HEK293 (cell line): ENCODE data around the gene TMEM259.

Experiments
- ATF2 ChIP-seq: fragments of 450-650 bp; formaldehyde crosslinking; IDR thresholded peaks from 2 replicates; pipeline ENCODE4 v1.5.1; 2016; ENCODE audit warnings: missing biosample characterization, missing genetic modification characterization, low read depth
- CTCF ChIP-seq: fragments of 450-650 bp; formaldehyde crosslinking; IDR thresholded peaks from 2 replicates; pipeline ENCODE4 v1.5.1; 2016; ENCODE audit warnings: missing biosample characterization, missing genetic modification characterization
- ZBTB1 ChIP-seq: fragments of 450-650 bp; formaldehyde crosslinking; IDR thresholded peaks from 2 replicates; pipeline ENCODE4 v1.5.1; 2016; ENCODE audit warnings: missing biosample characterization, missing genetic modification characterization
- ZNF19 ChIP-seq: fragments of 450-650 bp; formaldehyde crosslinking; IDR thresholded peaks from 2 replicates; pipeline ENCODE4; 2016; ENCODE audit warnings: missing biosample characterization, missing genetic modification characterization, low read depth
- ZNF302 ChIP-seq: fragments of 450-650 bp; formaldehyde crosslinking; IDR thresholded peaks from 2 replicates; pipeline ENCODE4 v1.5.1; 2016; ENCODE audit warnings: missing biosample characterization, missing genetic modification characterization, low read depth
- ZNF521 ChIP-seq: fragments of 450-650 bp; formaldehyde crosslinking; IDR thresholded peaks from 2 replicates; pipeline ENCODE4 v1.5.1; 2017; ENCODE audit warnings: missing biosample characterization, mild to moderate bottlenecking, missing genetic modification characterization
- ZNF692 ChIP-seq: fragments of 450-650 bp; formaldehyde crosslinking; IDR thresholded peaks from 2 replicates; pipeline ENCODE4 v1.5.1; 2016; ENCODE audit warnings: missing biosample characterization, missing genetic modification characterization
- TF ChIP-seq, protein P1 (sequence below): fragments of 450-650 bp; formaldehyde crosslinking; IDR thresholded peaks from 2 replicates; pipeline ENCODE4 v1.5.1; 2016; ENCODE audit warnings: missing biosample characterization, missing genetic modification characterization
- TF ChIP-seq, protein P2 (sequence below): fragments of 450-650 bp; formaldehyde crosslinking; IDR thresholded peaks from 2 replicates; pipeline ENCODE4 v1.5.1; 2016; ENCODE audit warnings: missing biosample characterization, missing genetic modification characterization
- TF ChIP-seq, protein P3 (sequence below): fragments of 450-650 bp; formaldehyde crosslinking; IDR thresholded peaks from 2 replicates; pipeline ENCODE4 v1.5.1; 2016; ENCODE audit warnings: missing biosample characterization, missing genetic modification characterization

DNA sequence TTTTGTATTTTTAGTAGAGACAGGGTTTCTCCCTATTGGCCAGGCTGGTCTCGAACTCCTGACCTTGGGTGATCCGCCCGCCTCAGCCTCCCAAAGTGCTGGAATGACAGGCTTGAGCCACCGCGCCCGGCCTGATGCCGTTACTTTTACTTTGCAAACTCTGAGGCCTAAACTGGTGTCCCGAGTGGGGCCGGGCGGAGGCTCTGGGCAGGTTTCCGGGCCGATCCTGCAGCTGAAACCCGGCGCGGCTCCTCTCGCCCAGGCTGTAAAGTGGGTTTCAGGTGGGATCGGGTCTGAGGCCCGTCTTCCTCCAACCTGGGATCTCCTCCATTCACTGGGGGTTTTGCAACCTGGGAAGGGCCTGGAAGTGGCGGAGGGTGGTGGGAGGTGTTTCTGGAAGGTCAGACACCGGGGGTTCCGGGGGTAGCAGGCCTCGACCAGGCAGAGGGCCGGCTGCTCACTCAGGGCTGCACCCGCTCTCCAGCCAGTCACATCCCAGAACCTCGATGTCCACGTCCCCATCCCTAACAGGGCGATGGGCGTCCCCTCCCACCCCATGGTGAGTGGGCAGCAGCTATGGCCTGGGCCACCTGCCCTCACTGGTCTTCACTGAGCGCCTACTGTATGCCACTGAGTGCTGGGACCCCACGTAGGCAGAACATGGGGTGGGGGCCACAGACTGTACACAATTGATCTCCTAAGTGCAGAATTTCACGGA is 58.1 kb downstream of the TMEM259 start:
- TF ChIP-seq ZNF521 (no peak), ATF2 (tag by site-specific recombination) (no peak), CTCF (tag by site-specific recombination) (no peak), ZBTB1 (tag by site-specific recombination) (no peak), ZNF302 (no peak), ZNF19 (no peak), ZNF692 (tag by site-specific recombination) (no peak)
- TF ChIP-seq, protein P1, sequence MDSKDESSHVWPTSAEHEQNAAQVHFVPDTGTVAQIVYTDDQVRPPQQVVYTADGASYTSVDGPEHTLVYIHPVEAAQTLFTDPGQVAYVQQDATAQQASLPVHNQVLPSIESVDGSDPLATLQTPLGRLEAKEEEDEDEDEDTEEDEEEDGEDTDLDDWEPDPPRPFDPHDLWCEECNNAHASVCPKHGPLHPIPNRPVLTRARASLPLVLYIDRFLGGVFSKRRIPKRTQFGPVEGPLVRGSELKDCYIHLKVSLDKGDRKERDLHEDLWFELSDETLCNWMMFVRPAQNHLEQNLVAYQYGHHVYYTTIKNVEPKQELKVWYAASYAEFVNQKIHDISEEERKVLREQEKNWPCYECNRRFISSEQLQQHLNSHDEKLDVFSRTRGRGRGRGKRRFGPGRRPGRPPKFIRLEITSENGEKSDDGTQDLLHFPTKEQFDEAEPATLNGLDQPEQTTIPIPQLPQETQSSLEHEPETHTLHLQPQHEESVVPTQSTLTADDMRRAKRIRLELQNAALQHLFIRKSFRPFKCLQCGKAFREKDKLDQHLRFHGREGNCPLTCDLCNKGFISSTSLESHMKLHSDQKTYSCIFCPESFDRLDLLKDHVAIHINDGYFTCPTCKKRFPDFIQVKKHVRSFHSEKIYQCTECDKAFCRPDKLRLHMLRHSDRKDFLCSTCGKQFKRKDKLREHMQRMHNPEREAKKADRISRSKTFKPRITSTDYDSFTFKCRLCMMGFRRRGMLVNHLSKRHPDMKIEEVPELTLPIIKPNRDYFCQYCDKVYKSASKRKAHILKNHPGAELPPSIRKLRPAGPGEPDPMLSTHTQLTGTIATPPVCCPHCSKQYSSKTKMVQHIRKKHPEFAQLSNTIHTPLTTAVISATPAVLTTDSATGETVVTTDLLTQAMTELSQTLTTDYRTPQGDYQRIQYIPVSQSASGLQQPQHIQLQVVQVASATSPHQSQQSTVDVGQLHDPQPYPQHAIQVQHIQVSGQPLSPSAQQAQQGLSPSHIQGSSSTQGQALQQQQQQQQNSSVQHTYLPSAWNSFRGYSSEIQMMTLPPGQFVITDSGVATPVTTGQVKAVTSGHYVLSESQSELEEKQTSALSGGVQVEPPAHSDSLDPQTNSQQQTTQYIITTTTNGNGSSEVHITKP (tag by site-specific recombination), result no peak
- TF ChIP-seq, protein P2, sequence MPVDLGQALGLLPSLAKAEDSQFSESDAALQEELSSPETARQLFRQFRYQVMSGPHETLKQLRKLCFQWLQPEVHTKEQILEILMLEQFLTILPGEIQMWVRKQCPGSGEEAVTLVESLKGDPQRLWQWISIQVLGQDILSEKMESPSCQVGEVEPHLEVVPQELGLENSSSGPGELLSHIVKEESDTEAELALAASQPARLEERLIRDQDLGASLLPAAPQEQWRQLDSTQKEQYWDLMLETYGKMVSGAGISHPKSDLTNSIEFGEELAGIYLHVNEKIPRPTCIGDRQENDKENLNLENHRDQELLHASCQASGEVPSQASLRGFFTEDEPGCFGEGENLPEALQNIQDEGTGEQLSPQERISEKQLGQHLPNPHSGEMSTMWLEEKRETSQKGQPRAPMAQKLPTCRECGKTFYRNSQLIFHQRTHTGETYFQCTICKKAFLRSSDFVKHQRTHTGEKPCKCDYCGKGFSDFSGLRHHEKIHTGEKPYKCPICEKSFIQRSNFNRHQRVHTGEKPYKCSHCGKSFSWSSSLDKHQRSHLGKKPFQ (tag by site-specific recombination), result no peak
- TF ChIP-seq, protein P3, sequence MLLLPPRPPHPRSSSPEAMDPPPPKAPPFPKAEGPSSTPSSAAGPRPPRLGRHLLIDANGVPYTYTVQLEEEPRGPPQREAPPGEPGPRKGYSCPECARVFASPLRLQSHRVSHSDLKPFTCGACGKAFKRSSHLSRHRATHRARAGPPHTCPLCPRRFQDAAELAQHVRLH (tag by site-specific recombination), result no peak
